OCI-LY1 (cell line): ENCODE measurements around the gene TTC12.

ENCODE experiments used
- EZH2 ChIP-seq: fragments of 200-600 bp; sonication (generic), shearing (Covaris generic); IDR thresholded peaks from 2 replicates; pipeline ENCODE4 v1.8.0; 2017; ENCODE audit warnings: borderline replicate concordance, mixed run types, mild to moderate bottlenecking, antibody characterized with exemption, low read length, moderate library complexity, mixed read lengths
- TF ChIP-seq, protein P1 (sequence below): fragments of 200-600 bp; sonication (generic), shearing (Covaris generic); IDR thresholded peaks from 2 replicates; pipeline ENCODE4 v1.5.1; 2017; ENCODE audit warnings: mild to moderate bottlenecking, antibody characterized with exemption, low read length, moderate library complexity, mixed read lengths

DNA sequence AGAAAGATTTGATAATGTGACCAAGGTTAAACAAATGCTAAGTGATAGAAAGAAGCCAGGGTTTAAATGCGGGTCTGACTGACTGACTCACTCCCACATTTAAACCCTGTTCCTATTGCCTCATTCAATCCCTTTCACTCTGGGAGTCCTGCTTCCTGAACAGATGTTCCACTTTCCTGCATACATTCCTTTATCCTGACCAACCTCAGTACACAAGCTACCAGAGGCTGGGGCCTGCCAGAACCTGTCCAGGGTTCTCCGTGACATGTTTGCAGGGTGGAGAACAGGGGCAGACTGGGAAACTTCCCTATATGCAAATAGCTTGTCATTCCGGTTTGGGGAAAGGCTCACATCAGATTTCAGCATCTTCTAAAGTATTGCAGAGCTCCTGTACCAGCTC is 70.2 kb downstream of the TTC12 start:
- TF ChIP-seq, protein P1, sequence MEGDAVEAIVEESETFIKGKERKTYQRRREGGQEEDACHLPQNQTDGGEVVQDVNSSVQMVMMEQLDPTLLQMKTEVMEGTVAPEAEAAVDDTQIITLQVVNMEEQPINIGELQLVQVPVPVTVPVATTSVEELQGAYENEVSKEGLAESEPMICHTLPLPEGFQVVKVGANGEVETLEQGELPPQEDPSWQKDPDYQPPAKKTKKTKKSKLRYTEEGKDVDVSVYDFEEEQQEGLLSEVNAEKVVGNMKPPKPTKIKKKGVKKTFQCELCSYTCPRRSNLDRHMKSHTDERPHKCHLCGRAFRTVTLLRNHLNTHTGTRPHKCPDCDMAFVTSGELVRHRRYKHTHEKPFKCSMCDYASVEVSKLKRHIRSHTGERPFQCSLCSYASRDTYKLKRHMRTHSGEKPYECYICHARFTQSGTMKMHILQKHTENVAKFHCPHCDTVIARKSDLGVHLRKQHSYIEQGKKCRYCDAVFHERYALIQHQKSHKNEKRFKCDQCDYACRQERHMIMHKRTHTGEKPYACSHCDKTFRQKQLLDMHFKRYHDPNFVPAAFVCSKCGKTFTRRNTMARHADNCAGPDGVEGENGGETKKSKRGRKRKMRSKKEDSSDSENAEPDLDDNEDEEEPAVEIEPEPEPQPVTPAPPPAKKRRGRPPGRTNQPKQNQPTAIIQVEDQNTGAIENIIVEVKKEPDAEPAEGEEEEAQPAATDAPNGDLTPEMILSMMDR = no peak
- no peak for TF ChIP-seq EZH2
